HepG2 (cell line): Measurements from ENCODE around the gene MYL3. TPM values are rescaled to one million over a fixed set of nuclear protein-coding genes. Genes with fewer than 3 reads are reported as not detected.

Source experiments
- ATAC-seq: fragments of 200-7000 bp; cut with Tn5 transposase; 3 replicates; pipeline ENCODE4 v1.9.1; 2020; ENCODE audit warnings: mild to moderate bottlenecking, moderate library complexity
- BruUV-seq: library from RNA; stranded (reverse); fragments of 400-500 nt; replicated peaks from 2 replicates; lab custom pipeline; 2021; lab: Mats Ljungman, UMichigan
- CTCF ChIA-PET: fragments of 300-600 bp; formaldehyde crosslinking; extraction: SDS; loops from one replicate; lab custom pipeline; 2021; ENCODE audit warnings: low total read pairs, inconsistent platforms, low intra/inter-chr PET ratio; lab: Yijun Ruan, JAX
- POLR2A ChIA-PET: fragments of 350-600 bp; sonication (Branson Sonifier 250); formaldehyde crosslinking; loops from one replicate; lab custom pipeline; 2020; ENCODE audit warnings: antibody characterized with exemption, inconsistent platforms; lab: Yijun Ruan, JAX
- DNase-seq: peaks from one replicate; pipeline ENCODE4 v3.0.0-alpha.2; 2015; ENCODE audit warnings: low spot score
- FAIRE-seq: peaks from 3 replicates; lab custom pipeline; 2011; peaks lifted over from hg19 to GRCh38; lab: Jason Lieb, UNC
- H2AFZ ChIP-seq: one replicate; pipeline ENCODE4 v1.6.1; 2011; ENCODE audit warnings: low read length, inconsistent platforms
- H3K27ac ChIP-seq: fragments of 300-600 bp; 3 replicates; pipeline ENCODE4 v1.8.0; 2011; ENCODE audit warnings: mixed run types, mild to moderate bottlenecking, mixed read lengths, low read length, inconsistent platforms; ENCODE audit not compliant: insufficient read depth; ENCODE audit errors: extremely low read length
- H3K27me3 ChIP-seq, 2 experiments: fragments of 200-600 bp in 1 of 2; 2 replicates in 1 of 2; 3 replicates in 1 of 2; pipeline versions ENCODE4 v1.6.0 to v1.8.0; 2011; ENCODE audit warnings: low read length in 2 of 2, mild to moderate bottlenecking in 2 of 2, moderate library complexity in 2 of 2, inconsistent platforms in 1 of 2; ENCODE audit not compliant: insufficient read depth in 2 of 2, control insufficient read depth in 1 of 2
- H3K36me3 ChIP-seq, 2 experiments: fragments of 200-600 bp in 1 of 2; replicated peaks in 1 of 2; 2 replicates in 1 of 2; 3 replicates in 1 of 2; pipeline versions ENCODE4 v1.5.1 to v1.8.0; 2011; ENCODE audit warnings: low read length in 2 of 2, inconsistent platforms in 1 of 2; ENCODE audit not compliant: insufficient read depth in 2 of 2, control insufficient read depth in 1 of 2
- H3K4me1 ChIP-seq: 2 replicates; pipeline ENCODE4 v1.5.1; 2012; ENCODE audit warnings: low read length, inconsistent platforms; ENCODE audit not compliant: insufficient read depth
- H3K4me2 ChIP-seq: 2 replicates; pipeline ENCODE4 v1.6.0; 2011; ENCODE audit warnings: low read depth, low read length, inconsistent platforms
- H3K4me3 ChIP-seq, 3 experiments: fragments of 200-600 bp in 1 of 3; sonication (generic), shearing (Covaris generic) in 1 of 3; replicated peaks in 1 of 3; 2 replicates each; pipeline ENCODE4 v1.5.1; 2011 to 2016; ENCODE audit warnings: low read length in 3 of 3, inconsistent platforms in 2 of 3, low read depth in 2 of 3, mild to moderate bottlenecking in 2 of 3, control low read depth in 1 of 3, mixed read lengths in 1 of 3; ENCODE audit not compliant: insufficient read depth in 1 of 3
- H3K79me2 ChIP-seq: one replicate; pipeline ENCODE4 v1.6.1; 2011; ENCODE audit warnings: low read length, inconsistent platforms; ENCODE audit not compliant: insufficient read depth
- H3K9ac ChIP-seq: 2 replicates; pipeline ENCODE4 v1.6.0; 2011; ENCODE audit warnings: mild to moderate bottlenecking, low read depth, low read length, inconsistent platforms; ENCODE audit not compliant: insufficient read depth
- H3K9me3 ChIP-seq: 2 replicates; pipeline ENCODE4 v1.5.1; 2012; ENCODE audit warnings: mild to moderate bottlenecking, low read length
- H4K20me1 ChIP-seq: 2 replicates; pipeline ENCODE4 v1.6.0; 2011; ENCODE audit warnings: inconsistent platforms, mild to moderate bottlenecking, low read length, moderate library complexity; ENCODE audit not compliant: insufficient read depth
- FOSL2 ChIP-seq: sonication (generic); formaldehyde crosslinking; IDR thresholded peaks from 2 replicates; pipeline ENCODE4 v1.4.0; 2020; ENCODE audit warnings: missing genetic modification reagents
- RAD51 ChIP-seq: fragments of 450-650 bp; IDR thresholded peaks from 2 replicates; pipeline ENCODE4 v1.6.1; 2016; ENCODE audit warnings: borderline replicate concordance
- RFXANK ChIP-seq: IDR thresholded peaks from 2 replicates; pipeline ENCODE4 v1.6.1; 2016
- TBX2 ChIP-seq: sonication (generic); formaldehyde crosslinking; IDR thresholded peaks from 2 replicates; pipeline ENCODE4 v1.5.0; 2020; ENCODE audit warnings: missing genetic modification reagents, mild to moderate bottlenecking, borderline replicate concordance
- ZZZ3 ChIP-seq: sonication (generic); formaldehyde crosslinking; IDR thresholded peaks from 2 replicates; pipeline ENCODE4 v1.4.0; 2020; ENCODE audit warnings: missing genetic modification reagents, mild to moderate bottlenecking, borderline replicate concordance
- WGBS: methylation state at CpG from one replicate; pipeline ENCODE4 v1.1.6; 2017; ENCODE audit warnings: low lambda C conversion rate; 5-methylcytosine and 5-hydroxymethylcytosine counted together
- in situ Hi-C: cut with HindIII; loops from 2 replicates; pipeline ENCODE4 v1.10.0; 2017; ENCODE audit warnings: low pct_unique_long_range_greater_than_20kb; ENCODE audit not compliant: extremely low pct_ligation_motif_present
- intact Hi-C: fragments of 100-400 bp; cut with micrococcal nuclease; formaldehyde crosslinking; loops from one replicate; pipeline ENCODE4 v1.10.0; 2022; ENCODE audit not compliant: unreplicated experiment
- polyA plus RNA-seq, 8 experiments: library from polyadenylated mRNA; depleted of rRNA in 3 of 8; stranded (reverse) in 7 of 8; unstranded in 1 of 8; fragments of >200 nt; fragmentation: Illumina TruSeq in 4 of 8; extraction: Trizol in 4 of 8; gene quantifications; 2 replicates each; pipeline versions ENCODE4 v1.2.1 to v1.2.3, GENCODE V29; 2011 to 2016; ENCODE audit warnings: low read depth in 4 of 8, missing spikeins in 1 of 8, mixed read lengths in 1 of 8; ENCODE audit not compliant: insufficient read depth in 1 of 8
- total RNA-seq, 5 experiments: library from RNA; depleted of rRNA; stranded (reverse); fragments of >200 nt; fragmentation: Illumina TruSeq; extraction: Trizol; gene quantifications; 2 replicates each; pipeline ENCODE4 v1.2.3, GENCODE V29; 2016; ENCODE audit warnings: low read depth in 1 of 5
- TF ChIP-seq, protein P1 (sequence below): sonication (generic); formaldehyde crosslinking; IDR thresholded peaks from 2 replicates; pipeline ENCODE4 v1.8.1; 2022; ENCODE audit warnings: mild to moderate bottlenecking, missing genetic modification reagents
- TF ChIP-seq, protein P2 (sequence below): sonication (generic); formaldehyde crosslinking; IDR thresholded peaks from 2 replicates; pipeline ENCODE4 v1.5.0; 2020; ENCODE audit warnings: missing genetic modification reagents

MYL3 gene
- total and polyA plus RNA-seq, 2 of the 13 experiments (the other 11 are each of a cell fraction or from before 2014, with no cell fraction given): not detected

DNA sequence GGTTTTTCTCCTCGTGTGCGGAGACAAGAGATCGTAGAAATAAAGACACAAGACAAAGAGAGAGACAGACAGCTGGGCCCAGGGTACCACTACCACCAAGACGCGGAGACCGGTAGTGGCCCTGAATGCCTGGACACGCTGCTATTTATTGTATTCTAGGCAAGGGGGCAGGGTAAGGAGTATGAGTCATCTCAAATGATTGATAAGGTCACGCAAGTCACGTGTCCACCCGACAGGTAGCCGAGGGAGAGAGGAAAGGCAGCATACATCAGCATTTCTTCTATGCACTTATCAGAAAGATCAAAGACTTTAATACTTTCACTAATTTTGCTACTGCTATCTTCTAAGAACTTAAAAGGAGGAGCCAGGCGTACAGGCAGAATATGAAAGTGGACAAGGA lies 28.2 kb downstream of the MYL3 start:
- H3K9ac ChIP-seq: no peak overlapping the region
- no peaks in the 10 kb centered on the region for H3K79me2 ChIP-seq
- H4K20me1 ChIP-seq: no peaks in the 10 kb centered on the region
- H3K4me2 ChIP-seq: no peak overlapping the region
- in situ Hi-C loops (no loop called here), intact Hi-C loops (no loop called here)
- BruUV-seq: no TSS peak
- ChIA-PET POLR2A (no interaction called here), CTCF (no interaction called here)
- no peaks in the 10 kb centered on the region for H3K36me3 ChIP-seq
- H3K4me3 ChIP-seq: no peak overlapping the region
- ATAC-seq (no peak), DNase-seq (no peak), FAIRE-seq (no peak)
- peaks cover under 1% of the 10 kb centered on the region; the same call in 1 of the 2 replicates for H3K9me3 ChIP-seq
- TF ChIP-seq, protein P1, sequence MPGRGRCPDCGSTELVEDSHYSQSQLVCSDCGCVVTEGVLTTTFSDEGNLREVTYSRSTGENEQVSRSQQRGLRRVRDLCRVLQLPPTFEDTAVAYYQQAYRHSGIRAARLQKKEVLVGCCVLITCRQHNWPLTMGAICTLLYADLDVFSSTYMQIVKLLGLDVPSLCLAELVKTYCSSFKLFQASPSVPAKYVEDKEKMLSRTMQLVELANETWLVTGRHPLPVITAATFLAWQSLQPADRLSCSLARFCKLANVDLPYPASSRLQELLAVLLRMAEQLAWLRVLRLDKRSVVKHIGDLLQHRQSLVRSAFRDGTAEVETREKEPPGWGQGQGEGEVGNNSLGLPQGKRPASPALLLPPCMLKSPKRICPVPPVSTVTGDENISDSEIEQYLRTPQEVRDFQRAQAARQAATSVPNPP (CRISPR knock-in tag): no peak
- no peak for TF ChIP-seq TBX2 (CRISPR knock-in tag)
- peak; percentile 57; the same call in 1 of the 2 replicates for TF ChIP-seq RAD51
- TF ChIP-seq, protein P2, sequence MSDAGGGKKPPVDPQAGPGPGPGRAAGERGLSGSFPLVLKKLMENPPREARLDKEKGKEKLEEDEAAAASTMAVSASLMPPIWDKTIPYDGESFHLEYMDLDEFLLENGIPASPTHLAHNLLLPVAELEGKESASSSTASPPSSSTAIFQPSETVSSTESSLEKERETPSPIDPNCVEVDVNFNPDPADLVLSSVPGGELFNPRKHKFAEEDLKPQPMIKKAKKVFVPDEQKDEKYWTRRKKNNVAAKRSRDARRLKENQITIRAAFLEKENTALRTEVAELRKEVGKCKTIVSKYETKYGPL (CRISPR knock-in tag): no peak
- TF ChIP-seq RFXANK (CRISPR knock-in tag): no peak
- TF ChIP-seq FOSL2 (CRISPR knock-in tag): peak; percentile 70
- TF ChIP-seq ZZZ3 (CRISPR knock-in tag): no peak
- H2AFZ ChIP-seq: no peak overlapping the region
- WGBS: 30% methylated on average over 12 of the region's 12 CpGs
- H3K27me3 ChIP-seq: 0 out of 5 replicates have a peak, but pooled peaks cover 0 to 2% of the 10 kb centered on the region in 2 experiments
- no peaks in the 10 kb centered on the region for H3K4me1 ChIP-seq
- H3K27ac ChIP-seq: no peak overlapping the region
